GM06990 (cell line): ENCODE results near the gene ATP5ME.
A peak's percentile ranks its signal among the peaks of the same experiment; 100 is the strongest.

Experiments used
- DNase-seq: peaks from one replicate; pipeline ENCODE4 v3.0.0-alpha.2; 2011; ENCODE audit not compliant: insufficient read length; ENCODE audit errors: extremely low read depth
- H3K27me3 ChIP-seq: replicated peaks from 2 replicates; pipeline ENCODE4 v1.6.0; 2011; ENCODE audit warnings: low read length; ENCODE audit not compliant: control insufficient read depth, insufficient read depth
- H3K36me3 ChIP-seq: 2 replicates; pipeline ENCODE4 v1.5.1; 2011; ENCODE audit warnings: low read length; ENCODE audit not compliant: control insufficient read depth, insufficient read depth
- H3K4me3 ChIP-seq: replicated peaks from 2 replicates; pipeline ENCODE4 v1.5.1; 2011; ENCODE audit warnings: low read depth, mild to moderate bottlenecking, control low read depth, low read length
- TF ChIP-seq, protein P1 (sequence below): IDR thresholded peaks from 2 replicates; pipeline ENCODE4 v1.5.1; 2011; ENCODE audit warnings: low read length, control low read depth, mild to moderate bottlenecking, inconsistent platforms; ENCODE audit not compliant: insufficient read depth, poor library complexity, severe bottlenecking

ATP5ME gene

DNA sequence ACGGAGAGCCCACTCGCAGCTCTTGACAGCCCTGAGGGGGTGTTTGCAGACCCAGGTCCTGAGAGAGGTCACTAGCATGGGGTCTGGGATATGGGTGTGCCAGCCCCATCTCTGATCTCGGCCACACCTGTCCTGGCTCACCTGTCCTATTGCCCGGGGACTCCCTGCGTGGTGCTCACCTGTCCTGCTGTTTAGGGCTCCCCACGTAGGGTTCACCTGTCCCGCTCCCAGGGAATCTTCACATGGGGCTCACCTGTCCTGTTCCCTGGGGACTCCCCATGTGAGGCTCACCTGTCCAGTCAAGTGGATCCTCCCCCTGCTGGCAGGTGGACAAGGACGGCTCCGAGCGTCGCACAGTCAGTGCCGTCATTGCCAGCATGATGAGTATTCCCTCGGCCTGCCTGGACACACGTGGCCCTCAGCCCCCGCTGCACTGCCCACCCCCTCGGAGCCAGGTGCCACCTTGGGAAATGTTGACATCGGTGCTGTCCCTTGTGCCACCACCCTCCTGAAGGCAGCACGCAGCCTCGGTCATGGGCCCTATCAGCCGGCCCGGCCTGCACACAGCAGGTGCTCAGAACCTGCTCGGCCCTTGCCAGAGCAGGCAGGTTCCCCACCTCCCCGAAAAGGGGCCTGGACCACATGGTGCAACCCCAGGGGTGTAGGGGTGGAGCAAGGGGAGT lies 8.6 kb upstream of the ATP5ME start:
- Histone ChIP-seq H3K4me3 (no peak overlapping the region), H3K36me3 (no peaks in the 10 kb centered on the region), H3K27me3 (no peaks in the 10 kb centered on the region)
- TF ChIP-seq, protein P1, sequence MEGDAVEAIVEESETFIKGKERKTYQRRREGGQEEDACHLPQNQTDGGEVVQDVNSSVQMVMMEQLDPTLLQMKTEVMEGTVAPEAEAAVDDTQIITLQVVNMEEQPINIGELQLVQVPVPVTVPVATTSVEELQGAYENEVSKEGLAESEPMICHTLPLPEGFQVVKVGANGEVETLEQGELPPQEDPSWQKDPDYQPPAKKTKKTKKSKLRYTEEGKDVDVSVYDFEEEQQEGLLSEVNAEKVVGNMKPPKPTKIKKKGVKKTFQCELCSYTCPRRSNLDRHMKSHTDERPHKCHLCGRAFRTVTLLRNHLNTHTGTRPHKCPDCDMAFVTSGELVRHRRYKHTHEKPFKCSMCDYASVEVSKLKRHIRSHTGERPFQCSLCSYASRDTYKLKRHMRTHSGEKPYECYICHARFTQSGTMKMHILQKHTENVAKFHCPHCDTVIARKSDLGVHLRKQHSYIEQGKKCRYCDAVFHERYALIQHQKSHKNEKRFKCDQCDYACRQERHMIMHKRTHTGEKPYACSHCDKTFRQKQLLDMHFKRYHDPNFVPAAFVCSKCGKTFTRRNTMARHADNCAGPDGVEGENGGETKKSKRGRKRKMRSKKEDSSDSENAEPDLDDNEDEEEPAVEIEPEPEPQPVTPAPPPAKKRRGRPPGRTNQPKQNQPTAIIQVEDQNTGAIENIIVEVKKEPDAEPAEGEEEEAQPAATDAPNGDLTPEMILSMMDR, result no peak
- peak; percentile 22 for DNase-seq

DNA sequence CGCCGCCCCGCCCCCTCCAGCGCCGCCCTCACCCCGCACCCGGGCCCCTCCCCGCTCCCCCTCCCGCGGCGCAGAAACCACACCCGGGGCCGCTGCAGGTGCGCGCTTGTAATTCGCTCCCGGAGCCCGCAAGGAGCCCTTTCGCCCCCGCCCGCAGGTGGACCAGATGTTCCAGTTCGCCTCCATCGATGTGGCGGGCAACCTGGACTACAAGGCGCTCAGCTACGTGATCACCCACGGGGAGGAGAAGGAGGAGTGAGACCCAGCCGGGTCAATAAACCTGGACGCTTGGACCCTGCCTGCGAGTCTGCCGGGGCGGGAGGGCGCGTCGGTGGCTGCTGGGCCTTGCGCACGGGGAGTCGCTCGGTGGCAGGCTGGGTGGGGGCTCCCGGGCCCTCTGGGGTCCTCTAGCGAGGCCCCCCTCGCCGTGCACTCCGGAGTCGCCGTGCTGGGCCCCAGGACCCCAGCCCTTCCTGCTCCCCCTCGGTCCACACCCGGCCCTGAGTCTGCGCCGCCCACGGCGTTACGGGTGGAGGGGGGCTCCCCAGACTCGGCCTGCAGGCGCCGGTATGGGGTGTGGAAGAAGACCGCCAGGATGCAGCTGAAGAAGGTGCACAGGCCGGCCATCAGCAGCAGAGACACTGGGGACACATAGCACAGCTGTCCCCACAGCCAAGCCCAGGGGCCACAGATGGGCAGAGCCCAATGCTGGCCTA lies 7.8 kb upstream of the ATP5ME start:
- H3K27me3 ChIP-seq, result no peaks in the 10 kb centered on the region
- DNase-seq, result peak; percentile 56
- H3K4me3 ChIP-seq, result no peak overlapping the region
- H3K36me3 ChIP-seq, result no peaks in the 10 kb centered on the region
- TF ChIP-seq, protein P1, result no peak

DNA sequence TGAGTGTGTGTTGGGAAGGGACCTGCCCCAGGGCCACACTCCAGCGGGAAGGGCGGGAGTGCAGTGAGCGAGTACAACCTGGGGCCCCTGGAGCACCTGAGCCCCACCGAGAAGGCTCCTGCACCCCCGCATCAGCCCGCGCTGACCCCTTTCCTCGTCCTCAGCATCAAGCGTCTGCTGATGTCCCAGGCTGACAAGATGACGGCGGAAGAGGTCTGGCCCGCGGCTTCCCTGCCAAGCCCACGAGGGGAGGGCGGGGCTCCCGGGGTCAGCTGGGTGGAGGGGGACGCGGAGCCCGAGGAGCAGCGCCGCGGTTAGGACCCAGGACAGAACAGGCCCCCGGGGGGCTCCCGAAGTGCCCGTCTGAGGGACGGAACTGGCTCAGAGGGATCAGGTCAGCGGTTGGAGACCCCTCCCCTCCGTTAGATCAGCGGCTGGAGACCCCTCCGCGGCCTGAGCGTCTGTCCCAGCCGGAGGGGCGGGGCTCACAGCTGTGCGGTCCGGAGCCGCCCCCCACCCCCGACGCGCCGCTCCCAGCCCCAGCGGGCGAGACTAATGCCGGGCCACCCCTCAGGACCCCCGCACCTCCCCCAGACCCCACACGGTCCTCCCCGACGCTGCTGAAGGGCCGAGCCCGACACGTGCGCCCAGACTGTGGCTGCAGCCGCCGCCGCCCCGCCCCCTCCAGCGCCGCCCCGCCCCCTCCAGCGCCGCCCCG lies 7.0 kb upstream of the ATP5ME start:
- no peaks in the 10 kb centered on the region for H3K36me3 ChIP-seq
- DNase-seq, result peak; percentile 76
- H3K27me3 ChIP-seq, result no peaks in the 10 kb centered on the region
- H3K4me3 ChIP-seq, result peak overlapping the region; percentile 64
- TF ChIP-seq, protein P1, result no peak

DNA sequence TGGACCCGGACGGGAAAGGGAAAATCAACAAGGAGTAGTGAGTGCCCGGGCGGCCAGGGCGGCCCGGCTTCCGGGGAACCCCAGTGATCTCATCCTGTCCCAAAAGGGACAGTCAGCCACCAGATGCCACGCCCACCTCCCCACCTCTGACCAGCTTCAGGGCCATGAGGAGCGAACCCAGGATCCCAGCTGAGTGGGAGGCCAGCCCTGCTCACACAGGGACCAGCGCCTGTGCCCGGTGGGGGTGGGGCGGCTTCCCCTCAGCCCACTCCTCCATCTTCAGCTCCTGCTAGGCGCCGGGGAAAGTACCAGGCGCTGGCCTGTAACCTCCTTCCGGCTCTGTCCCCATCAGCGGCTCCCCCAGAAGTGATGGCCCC lies 6.5 kb upstream of the ATP5ME start:
- H3K4me3 ChIP-seq, result peak overlapping the region; percentile 64
- no peak for DNase-seq
- no peaks in the 10 kb centered on the region for H3K36me3 ChIP-seq
- TF ChIP-seq, protein P1, result no peak
- H3K27me3 ChIP-seq, result no peaks in the 10 kb centered on the region

DNA sequence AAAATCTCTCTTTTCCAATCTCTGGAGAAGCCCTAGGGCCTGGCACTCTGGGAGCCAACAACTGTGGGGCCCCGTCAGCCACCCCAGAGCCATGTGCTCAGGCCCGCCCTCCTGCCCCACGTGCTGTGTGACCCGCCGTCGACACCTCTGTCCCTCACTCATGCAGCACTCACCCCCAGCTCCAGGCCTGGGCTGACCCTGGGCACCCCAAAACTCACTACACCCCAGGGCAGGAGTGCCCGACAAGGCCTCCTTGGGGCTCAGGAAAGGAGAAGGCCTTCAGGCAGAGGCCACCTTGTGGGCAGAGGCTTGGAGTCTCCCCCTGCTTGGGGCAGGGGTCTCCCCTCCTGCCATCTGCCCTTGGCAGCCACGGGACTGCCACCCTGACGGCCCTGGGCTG lies 6.0 kb upstream of the ATP5ME start:
- no peaks in the 10 kb centered on the region for H3K27me3 ChIP-seq
- no peaks in the 10 kb centered on the region for H3K36me3 ChIP-seq
- no peak for DNase-seq
- H3K4me3 ChIP-seq, result no peak overlapping the region
- TF ChIP-seq, protein P1, result no peak
